Fibroblast of skin of right biceps (primary cell): Measurements from ENCODE around the gene NUTM1.
"Not testable (repeated sequence)": the region's sequence is repeated elsewhere in the genome, so short reads cannot be mapped to it uniquely, and the experiment has no call there.

Source experiments
- DNase-seq: peaks from one replicate; pipeline ENCODE4 v3.0.0-alpha.2; 2013

The NUTM1 gene

DNA sequence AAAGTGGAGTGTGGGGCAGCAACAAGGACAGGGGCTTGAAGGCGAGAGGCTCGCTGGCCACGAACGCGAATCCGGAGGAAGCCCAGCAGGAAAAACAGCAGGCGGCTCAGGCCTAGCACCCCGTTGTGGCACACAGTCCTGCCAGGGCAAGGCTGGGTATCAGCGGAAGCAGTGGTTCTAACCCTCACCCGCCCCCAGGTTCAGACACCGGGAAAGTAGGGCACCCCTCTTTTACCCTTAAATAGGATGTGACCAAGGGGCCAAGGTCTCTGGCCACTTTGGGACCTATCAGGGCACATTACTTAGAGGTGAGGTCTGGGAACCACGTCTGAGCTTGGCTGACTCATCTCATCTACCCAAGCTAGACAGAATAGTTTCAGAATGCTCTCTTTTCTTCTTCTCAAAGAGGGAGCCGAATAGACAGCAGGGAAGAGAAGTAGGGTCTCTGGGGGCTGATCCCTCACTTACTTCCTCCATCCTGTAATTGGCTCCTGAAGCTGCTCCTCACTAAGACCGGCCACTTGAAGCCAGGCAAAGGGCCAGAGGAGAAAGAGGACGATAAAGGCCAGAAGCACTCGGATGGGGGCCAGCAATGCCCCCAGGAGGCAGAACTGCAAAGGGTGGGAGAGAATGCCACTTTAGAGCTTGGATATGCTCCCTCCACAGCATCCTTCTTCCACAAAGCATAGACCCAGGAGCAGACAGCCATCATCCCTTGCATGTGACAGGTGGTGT, 22.1 kb downstream of the NUTM1 start:
- DNase-seq: no peak

- DNase-seq: no peak
Observed at GRCh38 chr15:34365836-34366235, 22.7 kb downstream of the NUTM1 start.

DNA sequence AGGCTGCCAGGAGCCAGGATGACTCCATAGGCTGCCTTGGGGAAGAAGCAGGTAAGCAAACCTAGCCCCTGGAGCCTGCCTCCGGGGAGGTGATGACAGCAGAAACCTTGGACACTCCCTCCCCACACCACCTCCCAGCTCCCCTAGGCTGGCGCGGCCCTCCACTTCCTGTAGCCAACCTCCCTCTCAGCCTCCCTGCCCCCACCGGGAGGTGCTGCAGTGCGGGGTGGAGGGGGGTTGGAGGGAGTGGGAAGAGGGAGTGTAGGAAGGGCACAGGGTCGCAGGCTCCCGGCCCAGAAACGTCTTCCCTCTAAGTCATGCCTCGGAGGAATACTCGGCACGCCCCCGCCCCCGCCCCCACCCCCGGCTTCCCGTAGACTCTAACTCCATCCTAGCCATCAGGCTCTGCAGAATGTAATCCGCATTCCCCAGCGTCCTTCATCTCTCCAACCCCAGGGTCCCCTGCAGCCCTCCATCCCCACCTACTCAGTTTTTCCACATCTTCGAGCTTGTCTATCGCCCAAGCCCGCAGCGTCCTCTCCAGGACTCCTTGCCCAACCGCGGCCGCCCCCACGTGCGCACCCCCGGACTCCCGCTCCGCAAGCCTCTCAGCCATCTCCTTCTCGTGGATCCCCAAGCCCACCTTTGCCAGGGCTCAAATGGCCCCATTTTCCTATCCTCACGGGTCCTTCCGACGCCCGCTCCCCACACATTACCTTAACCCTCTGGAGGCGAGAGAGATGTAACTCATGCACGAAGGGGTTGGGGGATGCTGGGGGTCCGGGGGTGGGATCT, 23.4 kb downstream of the NUTM1 start:
- peak; percentile 71 for DNase-seq

GRCh38 chr15:34367101-34368081, 24.3 kb downstream of the NUTM1 start, which contains the start of gene LPCAT4:
LPCAT4 (minus strand) TSS chr15:34367196; CDS start chr15:34367100, 96 bp downstream.
- peak; percentile 84 for DNase-seq

DNA sequence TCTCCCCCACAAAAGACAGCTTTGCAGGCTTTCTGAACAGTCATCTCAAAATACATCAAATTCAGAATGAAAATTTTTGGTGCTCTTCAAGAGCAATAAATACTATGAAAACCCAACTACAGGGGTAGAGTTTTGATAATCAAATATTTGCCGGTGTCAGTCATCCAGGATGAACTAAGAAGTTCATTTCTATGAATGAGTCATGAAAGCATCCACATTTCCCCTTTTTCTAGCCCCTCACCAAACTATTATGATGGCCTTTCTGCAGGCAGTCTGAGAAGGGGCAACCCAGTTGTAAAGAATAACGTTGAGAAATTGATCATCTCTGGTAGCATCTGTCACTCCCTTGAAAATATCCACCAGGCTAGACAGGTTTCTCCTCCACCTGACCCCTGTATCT, 27.0 kb downstream of the NUTM1 start:
- no peak for DNase-seq

DNA sequence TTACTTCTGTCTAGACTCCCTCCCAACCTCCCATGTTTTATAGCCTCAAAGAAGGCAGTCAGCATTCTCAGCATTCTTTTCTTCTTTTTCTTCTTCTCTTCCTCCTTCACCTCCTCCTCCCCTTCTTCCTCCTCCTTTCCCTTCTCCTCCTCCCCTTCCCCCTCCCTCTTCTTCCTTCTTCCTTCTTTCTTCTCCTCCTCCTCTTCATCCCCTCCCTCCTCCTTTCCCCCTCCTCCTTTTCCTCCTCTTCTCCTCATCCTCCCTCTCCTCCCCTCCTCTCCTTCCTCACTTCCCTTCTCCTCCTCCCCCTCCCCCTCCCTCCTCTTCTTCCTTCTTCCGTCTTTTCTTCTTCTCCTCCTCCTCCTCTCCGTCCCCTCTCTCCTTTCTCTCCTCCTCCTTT, 27.5 kb downstream of the NUTM1 start:
- no peak for DNase-seq

DNA sequence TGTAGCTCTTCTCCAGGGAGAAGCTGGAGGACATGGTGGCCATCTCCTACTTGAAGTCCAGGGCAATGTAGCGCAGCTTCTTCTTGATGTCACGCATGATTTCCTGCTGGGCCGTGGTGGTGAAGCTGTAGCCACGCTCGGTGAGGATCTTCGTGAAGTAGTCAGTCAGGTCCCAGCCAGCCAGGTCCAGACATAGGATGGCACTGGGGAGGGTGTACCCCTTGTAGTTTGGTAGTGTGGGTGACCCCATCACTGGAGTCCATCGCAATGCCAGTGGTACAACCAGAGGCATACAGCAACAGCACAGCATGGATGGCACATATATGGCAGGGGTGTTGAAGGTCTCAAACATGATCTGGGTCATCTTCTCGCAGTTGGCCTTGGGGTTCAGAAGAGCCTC, 30.8 kb downstream of the NUTM1 start:
- DNase-seq: no peak

GRCh38 chr15:34374816-34375215, 31.7 kb downstream of the NUTM1 start:
- DNase-seq: no peak

GRCh38 chr15:34375541-34375940, 32.4 kb downstream of the NUTM1 start:
- DNase-seq: not testable (repeated sequence)

- no peak for DNase-seq
Observed at GRCh38 chr15:34376856-34377255, 33.7 kb downstream of the NUTM1 start.

- DNase-seq: not testable (repeated sequence)
Observed at GRCh38 chr15:34380491-34380890, 37.4 kb downstream of the NUTM1 start.

DNA sequence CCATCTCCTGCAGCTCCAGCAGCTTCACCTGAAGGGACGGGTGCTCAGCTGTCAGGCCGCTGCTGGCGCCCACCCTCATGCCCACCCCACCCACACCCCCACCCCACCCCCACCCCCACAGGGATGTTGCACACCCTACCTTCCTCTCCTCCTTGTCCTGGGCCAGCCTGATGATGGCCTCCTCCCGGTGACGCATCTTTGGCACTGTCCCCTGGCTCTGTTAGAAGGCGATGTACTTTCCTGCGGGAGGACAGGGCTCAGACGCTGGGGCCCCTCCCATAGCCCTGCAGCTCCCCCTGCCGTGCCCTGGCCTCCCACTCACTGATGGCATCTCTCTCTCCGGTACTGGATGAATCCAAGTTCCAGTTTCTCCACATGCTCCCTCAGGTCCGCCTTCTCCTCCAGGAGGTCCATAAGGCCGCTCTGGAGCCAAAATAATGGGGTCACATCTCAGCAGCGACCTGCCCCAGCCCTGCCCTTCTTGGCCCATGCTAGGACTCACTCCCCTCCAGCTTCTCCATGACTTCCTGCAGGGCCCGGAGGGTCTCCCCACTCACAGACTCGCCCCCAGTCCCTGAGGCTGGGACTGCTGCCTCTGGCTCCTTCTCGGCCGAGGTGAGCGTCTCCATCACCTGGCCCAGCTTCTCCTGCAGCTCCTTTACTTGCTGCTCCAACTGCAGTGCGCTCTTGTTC, 38.9 kb downstream of the NUTM1 start:
- DNase-seq: not testable (repeated sequence)

DNA sequence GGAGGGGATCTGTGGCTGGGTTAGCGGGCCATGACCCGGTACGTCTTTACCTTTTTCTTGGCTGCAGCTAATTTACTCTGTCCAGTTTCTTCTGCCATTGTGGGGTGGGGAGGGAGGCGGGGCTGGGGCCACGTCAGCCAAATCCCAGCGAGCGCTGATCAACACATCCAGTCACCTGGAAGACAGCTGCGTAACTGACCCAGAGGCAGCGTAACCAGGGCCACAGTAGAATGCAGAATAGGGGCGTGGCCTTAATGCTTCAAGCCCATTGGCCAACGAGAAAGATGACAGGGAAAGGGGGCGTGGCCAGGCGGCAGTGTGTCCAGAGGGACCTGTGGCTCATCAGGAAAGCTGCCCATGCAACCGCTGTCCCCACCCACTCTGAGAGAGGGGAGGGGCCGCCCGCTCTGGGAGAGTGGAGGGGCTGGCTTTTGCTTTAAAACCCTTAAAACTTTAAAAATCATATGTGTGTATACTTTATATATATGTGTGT, 46.5 kb downstream of the NUTM1 start:
- not testable (repeated sequence) for DNase-seq

DNA sequence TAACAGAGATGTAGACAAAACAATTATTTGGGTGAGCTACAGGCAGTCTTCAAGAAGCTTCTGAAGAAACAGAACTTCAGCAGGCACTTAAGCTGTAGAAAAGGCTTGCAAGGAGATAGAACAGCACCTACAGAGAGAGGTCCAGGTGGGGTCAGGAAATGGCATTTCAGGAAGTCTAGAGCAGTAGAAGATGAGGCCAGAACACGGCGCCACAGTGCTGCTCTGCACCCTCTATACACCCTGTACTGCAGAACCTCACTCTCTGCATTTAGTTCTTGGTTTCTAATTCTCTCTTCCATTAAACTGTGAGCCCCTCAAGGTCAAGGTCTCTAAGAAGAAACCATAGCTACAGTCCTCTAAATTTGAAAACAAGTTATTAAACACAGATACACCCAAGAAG, 49.9 kb downstream of the NUTM1 start:
- not testable (repeated sequence) for DNase-seq

- not testable (repeated sequence) for DNase-seq
Observed at GRCh38 chr15:34397637-34398259, 54.6 kb downstream of the NUTM1 start.

DNA sequence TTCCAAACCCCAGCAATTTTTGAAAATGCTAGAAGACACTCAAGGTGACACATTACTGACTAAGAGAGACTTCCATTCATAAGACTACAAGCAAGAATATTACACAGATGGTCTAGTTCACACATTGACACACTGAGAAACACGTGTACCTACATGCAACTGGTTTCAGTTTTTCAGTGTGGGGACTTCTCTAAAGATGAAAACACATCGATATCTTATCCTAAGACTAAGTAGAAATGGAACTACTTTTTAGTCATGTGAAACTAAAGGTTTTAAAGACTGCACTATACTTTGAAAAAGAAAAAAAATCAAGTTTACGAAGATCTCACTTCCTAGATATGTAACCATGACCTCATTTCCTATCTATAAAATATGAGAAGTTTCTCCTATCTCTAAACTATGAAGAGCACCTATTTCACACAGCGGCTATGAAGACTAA, 60.1 kb downstream of the NUTM1 start:
- not testable (repeated sequence) for DNase-seq

DNA sequence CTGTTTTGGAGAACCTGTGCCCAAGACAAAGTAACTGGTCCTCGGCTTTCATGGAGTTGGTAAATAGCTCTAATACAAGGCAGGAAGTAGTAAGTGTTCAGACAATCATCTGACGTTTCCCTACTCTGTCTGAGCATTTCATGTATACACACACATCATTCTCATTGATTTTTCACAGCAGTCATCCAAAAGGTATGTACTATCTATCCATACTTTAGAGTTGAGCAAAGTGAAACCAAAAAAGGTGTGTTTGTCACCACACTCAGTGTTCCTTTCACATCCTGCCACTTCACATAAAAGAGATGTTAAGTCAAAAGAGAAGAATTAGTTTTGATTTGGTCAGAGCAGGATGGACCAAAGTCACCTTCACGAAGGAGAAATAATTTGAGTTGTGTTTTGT, 60.8 kb downstream of the NUTM1 start:
- DNase-seq: not testable (repeated sequence)
